Stimulated activated CD8-positive, alpha-beta memory T cell treated with anti-CD3 and anti-CD28 coated beads, Interleukin-7, amount 100 ng/mL, for 4 hours (primary cell): ENCODE measurements around the gene SLC4A11.
"Not testable (repeated sequence)": the region's sequence is repeated elsewhere in the genome, so short reads cannot be mapped to it uniquely, and the experiment has no call there.

Source experiments
- DNase-seq, 2 donors: peaks; one replicate each; pipeline ENCODE4 v3.0.0-alpha.2; 2020; ENCODE audit warnings: low read depth in 2 of 2

SLC4A11 gene

DNA sequence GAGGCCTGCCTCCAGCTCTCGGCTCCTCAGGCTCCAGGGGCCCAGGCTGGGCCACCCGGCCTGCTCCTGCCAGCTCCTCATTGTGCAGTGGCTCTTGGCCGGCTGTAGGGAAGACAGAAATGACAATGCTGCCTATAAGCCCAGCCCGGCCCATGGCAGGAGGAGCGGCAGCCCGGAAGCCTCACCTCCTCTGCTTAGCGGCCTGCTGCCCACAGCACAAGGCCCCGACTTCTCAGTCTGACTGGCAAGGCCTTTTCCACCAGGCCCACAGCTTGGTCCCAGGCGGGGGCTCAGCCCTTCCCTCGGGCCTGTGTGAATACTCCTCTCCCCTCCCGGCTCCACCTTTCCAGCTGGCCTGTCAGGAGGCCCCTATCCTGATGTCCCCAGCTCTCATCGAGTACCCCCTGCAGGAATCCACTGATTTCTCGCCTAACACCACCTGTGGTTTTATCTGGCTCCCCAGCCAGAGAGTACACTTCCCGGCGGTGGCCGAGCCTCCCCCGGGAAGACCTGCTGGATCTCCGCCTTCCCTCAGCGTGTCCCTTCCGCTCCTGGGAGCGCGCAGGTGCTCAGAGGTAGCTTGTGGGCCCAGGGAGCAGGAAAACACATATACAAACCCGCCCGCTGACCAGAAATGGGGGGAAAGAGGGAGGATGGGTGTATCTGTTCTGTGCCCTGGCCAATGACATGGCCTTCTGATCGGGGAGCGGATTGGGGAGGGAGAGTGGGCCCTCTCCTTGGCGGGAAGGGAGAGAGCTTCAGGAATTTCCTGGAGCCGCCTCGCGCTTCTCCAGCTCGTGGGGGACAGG is 35.5 kb downstream of the SLC4A11 start:
- DNase-seq: no peak

DNA sequence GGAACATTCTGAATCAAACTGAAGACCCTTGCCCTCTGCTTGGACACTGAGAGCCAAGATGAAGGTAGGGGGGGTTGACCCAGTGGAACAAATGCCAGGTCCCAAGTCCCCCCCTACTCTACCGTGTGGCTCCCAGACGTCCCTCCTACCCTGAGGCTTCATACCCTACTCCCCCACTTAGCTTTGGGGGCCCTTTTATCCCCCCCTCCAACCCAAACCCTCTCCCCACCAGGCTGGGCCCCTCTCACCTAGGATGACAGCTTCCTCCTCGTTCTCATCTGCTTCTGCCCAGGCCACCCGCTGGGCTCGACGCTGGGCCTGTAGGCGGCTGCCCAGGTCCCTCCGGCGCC is 36.0 kb downstream of the SLC4A11 start:
- no peak for DNase-seq

DNA sequence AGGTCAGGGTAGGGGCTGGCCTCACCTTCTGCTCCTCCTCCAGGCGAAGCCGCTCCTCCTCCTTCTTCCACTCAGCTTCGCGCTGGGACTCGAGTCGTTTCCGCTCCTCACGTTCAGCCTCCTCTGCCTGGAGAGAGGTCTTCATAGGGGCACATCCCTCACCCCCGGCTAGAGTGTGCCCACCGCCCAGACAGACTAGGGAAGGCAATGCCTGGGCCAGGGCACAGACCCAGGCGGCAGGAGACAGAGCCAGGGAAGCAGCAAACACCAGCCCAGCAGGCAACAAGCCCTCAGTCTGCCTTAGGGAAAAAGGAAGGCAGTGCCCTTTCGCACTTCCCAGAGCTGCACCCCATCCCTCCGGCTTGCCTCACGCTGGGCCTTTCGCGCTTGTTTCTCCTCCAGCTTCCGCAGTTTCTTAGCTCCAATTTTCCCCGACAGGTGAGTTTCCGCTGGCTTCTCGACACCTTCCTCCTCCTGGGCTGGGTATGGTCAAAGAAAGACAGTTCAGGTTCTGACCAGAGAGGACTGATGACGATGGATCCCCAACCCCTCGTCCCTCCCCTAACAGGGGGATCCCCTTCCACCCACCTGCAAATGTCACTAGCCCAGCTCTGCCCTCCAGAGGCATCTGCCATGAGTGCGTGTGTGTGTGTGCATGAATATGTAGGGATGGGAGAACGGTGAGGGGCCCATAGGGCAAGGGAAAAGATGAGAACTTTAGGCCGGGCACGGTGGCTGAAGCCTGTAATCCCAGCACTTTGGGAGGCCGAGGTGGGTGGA is 38.8 kb downstream of the SLC4A11 start:
- DNase-seq: no peak

DNA sequence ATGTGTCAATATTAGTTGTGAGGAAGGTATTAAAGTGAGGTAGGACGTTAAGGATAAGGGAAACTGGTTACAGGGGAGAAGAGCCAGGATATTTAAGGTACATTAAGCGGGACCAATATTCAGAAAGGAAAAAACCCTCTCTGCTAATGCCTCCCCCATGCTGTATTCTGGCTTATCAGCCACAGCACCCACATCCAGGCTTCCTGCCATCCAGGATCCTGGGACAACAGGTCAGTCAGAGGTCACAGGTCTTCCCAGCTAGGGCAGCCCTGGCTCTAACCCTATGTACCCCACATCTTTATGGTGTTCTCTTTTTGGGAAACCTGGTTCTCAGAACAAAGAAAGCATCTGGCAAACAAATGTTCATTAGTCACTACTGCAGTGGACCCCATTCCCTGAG is 39.8 kb downstream of the SLC4A11 start:
- no peak for DNase-seq

DNA sequence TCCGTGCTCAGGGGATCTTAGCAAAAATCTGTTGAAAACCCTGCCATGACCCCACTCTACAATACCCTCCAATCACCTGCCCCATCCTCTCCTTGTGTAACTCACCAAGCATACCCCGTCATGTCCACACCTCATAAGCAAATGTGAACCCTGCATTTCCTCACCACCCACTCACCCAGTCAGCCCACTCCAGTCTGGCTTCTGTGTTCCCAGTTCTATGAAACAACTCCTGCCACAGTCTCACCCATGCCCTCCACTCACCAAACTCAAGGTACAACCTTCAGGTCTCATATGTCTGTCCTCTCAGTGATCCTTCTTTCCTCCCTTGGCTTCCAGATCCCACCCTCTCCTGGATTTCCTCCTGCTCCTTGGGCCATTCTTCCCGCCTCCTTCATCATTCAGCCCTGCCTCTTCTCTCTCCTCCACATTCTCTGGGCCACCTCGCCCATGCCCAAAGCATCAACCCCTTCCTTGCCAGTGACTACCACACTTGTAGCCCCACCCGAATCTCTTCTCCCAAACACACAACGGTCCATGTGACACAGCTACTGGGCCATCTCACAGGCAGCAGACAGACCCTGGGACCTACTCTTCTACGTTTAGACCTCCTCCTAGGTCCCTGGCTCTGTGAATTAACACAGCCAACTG is 43.3 kb downstream of the SLC4A11 start:
- DNase-seq: no peak

DNA sequence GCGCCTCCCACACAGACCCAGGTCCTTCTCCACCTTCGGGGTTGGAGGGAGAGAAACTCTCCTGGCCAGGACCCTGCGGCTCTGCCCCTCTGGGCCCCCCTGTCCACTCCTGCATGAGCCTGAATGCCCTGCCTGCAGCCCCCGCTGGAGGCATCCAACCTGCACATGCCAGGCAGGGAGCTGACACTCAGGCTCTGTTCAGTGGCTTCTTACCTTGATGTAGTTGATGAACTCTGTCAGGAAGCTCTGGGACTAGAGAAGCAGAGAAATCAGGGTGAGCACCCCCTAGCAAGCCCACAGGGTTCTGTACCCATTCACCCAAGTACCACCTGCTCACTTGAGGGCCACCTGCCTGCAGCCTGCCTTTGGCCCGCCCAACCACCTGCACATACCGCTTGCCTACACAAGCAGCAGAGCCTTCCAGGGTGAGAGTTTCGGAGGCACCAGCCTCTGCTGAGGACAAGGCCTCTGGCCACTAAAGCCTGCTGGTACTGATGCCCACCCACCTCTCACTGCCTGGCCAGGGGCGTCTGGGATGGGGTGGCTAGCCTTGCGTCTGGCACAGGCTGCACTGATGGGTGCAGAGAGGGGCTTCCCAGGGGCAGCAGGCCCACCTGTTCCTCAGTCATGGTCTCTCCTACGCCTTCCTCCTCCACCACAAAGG is 44.2 kb downstream of the SLC4A11 start:
- no peak for DNase-seq

DNA sequence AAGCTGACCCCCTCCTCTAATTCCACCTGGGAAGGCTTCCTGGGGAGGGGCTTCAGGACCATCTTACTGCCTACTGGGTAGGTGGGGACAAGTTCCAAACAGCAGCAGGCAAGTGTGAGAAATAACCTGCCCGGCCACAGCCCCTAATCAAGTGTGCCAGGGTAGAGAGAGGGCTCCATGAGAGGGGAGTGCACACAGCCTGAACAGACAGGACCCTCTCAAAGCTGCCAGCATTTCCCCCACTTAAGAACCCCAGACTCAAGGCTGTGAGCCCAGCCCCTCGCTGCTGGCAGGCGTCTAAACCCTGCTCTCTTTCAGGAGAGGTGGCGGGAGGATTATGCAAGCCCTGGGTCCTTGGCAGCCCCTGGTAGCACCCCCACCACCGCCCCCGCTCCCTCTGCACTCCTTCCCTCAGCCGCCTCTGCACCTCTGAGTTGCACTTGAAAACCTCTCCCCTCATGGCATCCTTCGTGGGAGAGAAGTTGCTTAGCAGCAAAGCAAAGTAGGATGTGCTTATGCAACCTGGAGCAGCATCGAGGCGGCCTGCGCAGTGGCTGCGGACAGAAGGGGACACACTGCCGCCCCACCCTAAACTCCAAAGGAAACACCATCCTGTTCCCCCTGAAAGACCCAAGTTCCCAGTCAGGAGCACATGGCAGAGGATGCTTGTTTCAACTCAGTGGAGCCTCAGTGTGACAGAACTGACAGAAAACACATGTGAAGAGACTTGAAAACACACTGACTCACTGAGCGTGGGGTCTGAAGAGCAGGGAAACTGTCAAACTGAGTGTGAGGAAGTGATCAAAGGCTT is 45.0 kb downstream of the SLC4A11 start:
- no peak for DNase-seq

DNA sequence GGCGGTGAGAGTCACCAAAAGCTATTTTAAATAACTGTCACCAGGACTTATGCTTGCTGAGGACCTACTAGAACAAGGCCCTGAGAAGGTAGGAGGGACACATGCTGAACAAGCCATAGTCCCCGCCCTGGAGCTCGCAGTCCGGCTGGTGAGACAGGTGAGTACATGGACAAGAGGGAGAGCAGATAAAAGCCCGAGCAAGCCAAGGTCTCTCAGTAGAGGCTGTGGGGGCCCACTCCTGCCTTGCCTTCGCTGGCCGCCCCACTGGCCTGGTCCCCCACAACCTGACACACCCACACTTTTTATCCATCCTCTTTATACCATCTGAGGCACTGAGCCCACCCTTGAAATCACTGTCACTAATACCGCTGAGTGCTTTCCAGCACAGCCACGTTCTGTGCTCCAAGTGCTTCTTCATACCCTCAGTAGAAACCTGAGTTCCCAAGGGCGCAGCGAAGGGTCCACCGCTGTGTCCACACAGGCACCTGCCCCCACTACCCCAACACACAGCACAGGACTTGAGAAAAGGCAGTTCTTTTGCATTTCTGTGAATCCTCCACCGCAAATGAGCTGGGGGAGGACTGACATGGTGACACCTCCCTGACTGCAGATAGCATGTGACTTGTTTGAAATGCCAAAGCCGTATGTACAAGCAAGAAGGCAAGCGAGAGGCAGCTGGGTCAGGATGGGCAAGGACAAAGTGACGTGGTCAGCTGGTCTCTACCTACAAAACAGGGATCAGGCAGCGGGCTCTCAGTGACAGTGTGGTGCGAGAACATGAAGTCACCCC is 46.6 kb downstream of the SLC4A11 start:
- DNase-seq: no peak

DNA sequence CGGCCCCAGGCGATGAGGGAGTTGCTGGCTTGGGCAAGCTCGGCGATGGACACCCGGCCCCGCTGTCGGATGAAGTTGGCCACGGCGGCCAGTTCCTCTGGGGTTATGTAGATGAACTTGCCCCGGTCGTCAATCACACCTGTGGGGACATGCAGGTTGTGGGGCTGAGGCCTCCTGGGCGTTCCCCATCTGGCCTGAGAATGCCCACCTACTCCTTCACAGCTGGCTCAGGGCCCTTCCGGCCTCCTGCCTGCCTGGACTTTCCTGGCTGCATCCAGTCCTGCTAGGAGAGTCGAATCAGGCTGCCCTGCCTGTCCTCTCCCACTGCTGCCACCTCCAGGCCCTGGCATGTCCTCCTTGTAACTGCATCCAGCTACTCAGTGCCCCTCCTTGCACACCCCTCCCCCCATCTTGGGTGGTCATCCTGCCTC is 48.3 kb downstream of the SLC4A11 start:
- no peak for DNase-seq

DNA sequence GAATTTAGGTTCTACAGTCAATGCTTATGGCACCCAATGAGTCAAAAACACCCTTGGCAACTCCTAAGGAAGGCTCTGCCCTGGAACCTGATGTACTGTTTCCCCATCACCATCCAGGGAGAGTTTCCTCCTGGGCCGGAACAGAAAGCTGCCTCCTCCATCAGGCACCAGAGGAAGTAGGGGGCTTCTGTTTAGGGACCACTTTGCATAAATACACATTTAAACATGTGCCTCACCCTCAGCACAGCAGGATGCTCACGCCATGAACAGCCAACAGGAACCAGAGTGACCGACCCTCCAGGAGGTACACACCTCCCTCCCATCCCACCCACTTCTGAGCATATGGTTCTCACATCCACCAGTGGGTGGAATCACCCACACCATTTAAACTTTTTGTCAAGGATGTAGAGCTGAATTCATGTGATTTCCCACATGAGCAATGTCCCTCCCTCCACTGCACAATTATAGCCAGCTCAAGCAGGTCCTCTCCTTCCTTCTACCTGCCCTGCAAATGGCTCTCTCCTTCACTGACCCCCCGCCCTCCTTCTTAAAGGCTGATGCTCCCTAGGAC is 49.3 kb downstream of the SLC4A11 start:
- DNase-seq: no peak

DNA sequence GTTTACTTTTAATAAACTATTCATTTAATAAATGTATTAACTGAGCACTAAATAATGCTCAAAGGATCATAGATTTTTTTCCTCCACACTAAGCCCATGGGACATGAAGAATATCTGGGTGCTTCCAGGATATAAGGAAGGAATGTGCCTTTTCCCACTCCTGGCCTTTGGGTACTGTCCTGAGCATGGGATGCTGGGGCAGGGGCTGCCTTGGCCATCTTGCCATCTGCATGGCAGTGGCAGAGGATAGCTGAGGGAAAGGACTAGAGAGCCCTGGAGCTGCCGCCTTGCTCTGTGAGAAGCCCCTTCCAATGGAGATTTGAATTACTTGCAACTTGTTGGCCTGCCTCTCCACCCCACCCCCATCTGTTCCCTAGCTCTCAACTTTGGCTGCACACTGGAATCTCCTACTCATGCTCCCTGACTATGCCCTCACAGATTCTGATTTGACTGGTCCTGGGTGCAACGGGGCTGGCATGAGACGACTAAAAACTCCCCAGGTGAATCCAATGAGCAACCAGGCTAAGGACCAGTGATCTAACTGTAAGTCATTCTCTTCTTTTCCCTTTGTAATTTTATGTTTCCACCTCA is 50.1 kb downstream of the SLC4A11 start:
- no peak for DNase-seq

DNA sequence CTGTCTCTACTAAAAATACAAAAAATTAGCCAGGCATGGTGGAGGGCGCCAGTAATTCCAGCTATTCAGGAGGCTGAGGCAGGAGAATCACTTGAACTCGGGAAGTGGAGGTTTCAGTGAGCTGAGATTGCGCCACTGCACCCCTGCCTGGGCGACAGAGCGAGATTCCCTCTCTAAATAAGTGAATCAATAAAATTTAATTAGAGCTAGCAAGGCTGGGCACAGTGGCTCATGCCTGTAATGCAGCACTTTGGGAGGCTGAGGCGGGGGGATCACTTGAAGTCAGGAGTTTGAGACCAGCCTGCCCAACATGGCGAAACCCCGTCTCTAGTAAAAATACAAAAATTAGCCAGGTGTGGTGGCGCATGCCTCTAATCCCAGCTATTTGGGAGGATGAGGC is 51.1 kb downstream of the SLC4A11 start:
- DNase-seq: not testable (repeated sequence)

DNA sequence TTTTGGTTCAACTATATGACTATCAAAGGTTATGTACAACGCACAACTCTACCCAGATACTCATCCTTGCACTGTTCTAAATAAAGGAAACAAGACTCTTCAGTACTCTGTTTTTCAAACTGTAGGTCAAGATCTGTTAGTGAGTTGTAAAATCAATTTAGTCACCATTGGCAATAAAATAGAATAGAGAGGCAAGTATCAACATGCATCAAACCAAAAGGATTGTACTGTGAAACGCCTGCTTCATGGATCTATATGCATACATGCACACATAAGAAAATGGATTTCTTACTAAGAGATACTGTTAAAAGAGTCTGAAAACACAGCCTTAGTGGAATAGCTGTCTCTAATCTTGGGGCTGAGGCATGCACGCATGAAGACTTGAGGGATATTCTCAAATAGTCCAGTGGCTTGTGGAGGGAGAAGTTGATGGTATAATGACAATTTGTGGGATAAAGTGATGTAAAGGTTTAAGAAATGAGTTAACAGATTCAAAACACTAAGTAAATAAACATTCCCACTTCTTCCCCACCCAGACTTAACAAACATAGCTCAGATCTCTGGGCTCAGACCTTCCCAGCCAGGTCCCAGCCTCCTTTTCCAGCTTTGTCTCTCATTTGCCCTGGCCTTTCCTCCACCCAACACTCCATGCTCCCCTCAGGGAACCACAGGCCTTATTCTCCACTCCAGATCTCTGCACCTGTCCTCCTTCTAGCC is 54.9 kb downstream of the SLC4A11 start:
- DNase-seq: no peak

DNA sequence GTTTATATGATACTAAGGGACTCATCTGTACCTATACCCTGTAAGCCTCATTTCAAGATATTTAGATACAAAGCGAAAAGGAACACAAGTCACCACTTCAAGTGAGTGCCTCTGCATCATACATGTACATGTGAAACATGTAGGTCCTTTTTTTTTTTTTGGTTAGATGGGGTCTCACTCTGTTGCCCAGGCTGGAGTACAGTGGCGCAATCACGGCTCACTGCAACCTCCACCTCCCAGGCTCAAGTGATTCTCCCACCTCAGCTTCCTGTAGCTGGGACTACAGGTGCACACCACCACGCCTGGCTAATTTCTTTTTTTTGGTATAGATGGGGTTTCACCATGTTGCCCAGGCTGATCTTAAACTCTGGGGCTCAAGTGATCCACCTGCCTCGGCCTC is 56.6 kb downstream of the SLC4A11 start:
- not testable (repeated sequence) for DNase-seq

DNA sequence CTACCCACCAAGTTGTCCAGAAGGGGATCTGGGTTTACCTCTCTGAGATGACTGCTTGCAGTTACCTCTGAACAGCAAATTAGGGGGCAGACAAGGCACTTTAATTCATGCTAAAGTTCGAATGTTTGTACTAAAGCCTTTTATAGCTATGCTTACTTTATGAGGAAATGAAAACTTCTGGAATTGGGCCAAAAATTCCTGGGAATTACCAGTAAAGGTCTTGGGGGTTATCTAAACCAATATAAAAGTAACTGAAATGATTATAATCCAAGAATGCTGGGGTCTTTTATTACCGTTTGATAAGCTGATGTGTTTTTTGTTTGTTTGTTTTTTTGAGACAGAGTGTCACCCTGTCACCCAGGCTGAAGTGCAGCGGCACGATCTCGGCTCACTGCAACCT is 57.7 kb downstream of the SLC4A11 start:
- DNase-seq: no peak

DNA sequence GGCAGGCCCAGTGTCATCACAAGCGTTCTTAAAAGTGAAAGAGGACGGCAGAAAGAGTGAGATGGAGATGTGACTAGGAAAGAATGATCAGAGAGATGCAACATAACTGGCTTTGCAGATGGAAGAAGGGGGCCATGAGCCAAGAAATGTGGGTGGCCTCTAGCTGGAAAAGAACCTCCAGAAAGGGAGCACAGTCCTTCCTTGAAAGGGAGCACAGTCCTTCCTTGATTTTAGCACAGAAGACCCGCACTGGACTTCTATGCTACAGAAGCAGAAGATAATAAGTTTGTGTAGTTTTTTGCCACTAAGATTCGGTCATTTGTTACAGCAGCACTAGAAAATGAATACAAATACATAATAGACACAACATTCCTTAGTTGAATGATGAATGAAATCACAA is 58.7 kb downstream of the SLC4A11 start:
- no peak for DNase-seq

DNA sequence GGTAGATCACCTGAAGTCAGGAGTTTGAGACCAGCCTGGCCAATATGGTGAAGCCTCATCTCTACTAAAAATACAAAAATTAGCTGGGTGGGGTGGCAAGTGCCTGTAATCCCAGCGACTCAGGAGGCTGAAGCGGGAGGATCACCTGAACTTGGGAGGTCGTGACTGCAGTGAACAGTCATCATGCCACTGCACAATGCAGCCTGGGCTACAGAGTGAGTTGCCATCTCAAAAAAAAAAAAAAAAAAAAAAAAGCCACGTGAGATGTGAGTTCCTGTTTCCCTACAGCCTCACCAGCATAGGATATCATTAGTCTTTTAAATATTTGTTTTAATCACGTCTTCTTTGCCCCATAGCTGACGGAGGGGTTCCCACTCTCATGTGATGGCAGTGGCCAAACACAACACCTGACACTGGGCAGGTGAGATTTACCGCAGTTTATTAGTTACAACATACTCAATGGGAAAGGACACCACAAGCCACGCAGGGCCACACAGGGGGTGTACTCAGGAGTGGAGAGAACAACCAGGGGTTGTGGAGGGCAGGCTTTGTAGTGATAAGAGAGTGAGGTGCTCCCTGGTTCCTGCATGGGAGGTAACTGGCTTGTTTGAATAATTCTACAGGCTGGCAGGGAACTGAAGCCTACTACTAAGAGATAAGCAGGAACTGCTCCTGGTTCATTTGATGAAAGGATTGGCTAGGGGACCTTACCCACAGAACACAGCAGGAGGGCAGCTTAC is 61.1 kb downstream of the SLC4A11 start:
- DNase-seq: no peak
